K562 (cell line): ENCODE results near the gene FBL. TPM values are rescaled to one million over a fixed set of nuclear protein-coding genes. Genes with fewer than 3 reads are reported as not detected.
A peak's percentile ranks its signal among the peaks of the same experiment; 100 is the strongest.

Experiments
- CBX3 ChIP-seq, 2 experiments: IDR thresholded peaks; 1 replicate in 1 of 2; 2 replicates in 1 of 2; pipeline ENCODE4 v1.6.1; 2012; ENCODE audit warnings: inconsistent platforms in 2 of 2, low read length in 2 of 2, borderline replicate concordance in 1 of 2, control low read depth in 1 of 2
- DMBX1 ChIP-seq: fragments of 250-450 bp; sonication (Bioruptor Pico); IDR thresholded peaks from 2 replicates; pipeline ENCODE4 v1.8.0; 2022; ENCODE audit warnings: inconsistent platforms, mild to moderate bottlenecking, moderate library complexity, borderline replicate concordance
- EP400 ChIP-seq: fragments of 450-650 bp; IDR thresholded peaks from 2 replicates; pipeline ENCODE4 v1.6.1; 2017; ENCODE audit warnings: antibody characterized with exemption, mild to moderate bottlenecking, moderate library complexity
- HDAC2 ChIP-seq: fragments of 450-650 bp; IDR thresholded peaks from 2 replicates; pipeline ENCODE4 v1.6.1; 2016; ENCODE audit warnings: mild to moderate bottlenecking
- HDAC6 ChIP-seq: IDR thresholded peaks from 2 replicates; pipeline ENCODE4 v1.6.1; 2012; ENCODE audit warnings: low read depth, mild to moderate bottlenecking, control low read depth, inconsistent platforms, low read length, moderate library complexity
- HNRNPH1 ChIP-seq: fragments of 200-400 bp; formaldehyde crosslinking; optimal IDR thresholded peaks from 2 replicates; pipeline ENCODE3; 2017; ENCODE audit warnings: low read depth, mild to moderate bottlenecking, low read length, moderate library complexity
- IRF9 ChIP-seq: fragments of 450-650 bp; IDR thresholded peaks from 2 replicates; pipeline ENCODE4 v1.6.1; 2016; ENCODE audit warnings: missing biosample characterization, missing genetic modification characterization
- KLF1 ChIP-seq: fragments of 450-650 bp; IDR thresholded peaks from 2 replicates; pipeline ENCODE4 v1.6.1; 2016; ENCODE audit warnings: missing genetic modification characterization, missing compliant biosample characterization
- MCM3 ChIP-seq: fragments of 450-650 bp; IDR thresholded peaks from 2 replicates; pipeline ENCODE4 v1.6.1; 2016
- POLR2A ChIP-seq: fragments of 450-650 bp; conservative IDR thresholded peaks from 2 replicates; pipeline ENCODE4 v1.6.1; 2016
- POLR2AphosphoS5 ChIP-seq: IDR thresholded peaks from 2 replicates; pipeline ENCODE4 v1.6.1; 2011; ENCODE audit warnings: mild to moderate bottlenecking, low read depth, low read length, moderate library complexity; ENCODE audit not compliant: control insufficient read depth, insufficient read depth
- RBM25 ChIP-seq: fragments of 200-400 bp; formaldehyde crosslinking; IDR thresholded peaks from 2 replicates; pipeline ENCODE4 v1.6.1; 2018; ENCODE audit warnings: low read length, low read depth, moderate library complexity; ENCODE audit not compliant: severe bottlenecking
- RNF219 ChIP-seq: fragments of 250-450 bp; sonication (Bioruptor Pico); IDR thresholded peaks from 2 replicates; pipeline ENCODE4 v1.5.0; 2022; ENCODE audit warnings: mild to moderate bottlenecking
- SIX5 ChIP-seq, 2 experiments: IDR thresholded peaks; 2 replicates each; pipeline ENCODE4 v1.6.1; 2011; ENCODE audit warnings: low read length in 2 of 2, borderline replicate concordance in 1 of 2, low read depth in 1 of 2, mild to moderate bottlenecking in 1 of 2, moderate library complexity in 1 of 2; ENCODE audit not compliant: insufficient read depth in 1 of 2
- SMARCA4 ChIP-seq: fragments of 450-650 bp; IDR thresholded peaks from 2 replicates; pipeline ENCODE4 v1.6.1; 2016
- SP2 ChIP-seq: IDR thresholded peaks from 2 replicates; pipeline ENCODE4 v1.6.1; 2011; ENCODE audit warnings: mild to moderate bottlenecking, low read depth, low read length, moderate library complexity; ENCODE audit not compliant: poor library complexity, severe bottlenecking; ENCODE audit errors: extremely low read depth
- STAT6 ChIP-seq: sonication (generic); formaldehyde crosslinking; IDR thresholded peaks from 2 replicates; pipeline ENCODE4 v1.8.1; 2023; ENCODE audit warnings: mild to moderate bottlenecking, missing genetic modification reagents
- TEAD4 ChIP-seq, 2 experiments: sonication (generic) in 1 of 2; formaldehyde crosslinking in 1 of 2; IDR thresholded peaks; 2 replicates each; pipeline versions ENCODE4 v1.6.1 to v1.8.0; 2012 to 2022; ENCODE audit warnings: borderline replicate concordance in 1 of 2, inconsistent platforms in 1 of 2, low read length in 1 of 2, mild to moderate bottlenecking in 1 of 2, missing genetic modification reagents in 1 of 2
- TOE1 ChIP-seq, 2 experiments: fragments of 450-650 bp in 1 of 2; sonication (generic) in 1 of 2; formaldehyde crosslinking in 1 of 2; IDR thresholded peaks; 2 replicates each; pipeline versions ENCODE4 v1.7.1 to v1.8.0; 2016 to 2022; ENCODE audit warnings: borderline replicate concordance in 2 of 2, mild to moderate bottlenecking in 2 of 2, antibody characterized with exemption in 1 of 2, inconsistent platforms in 1 of 2, low read depth in 1 of 2, missing genetic modification reagents in 1 of 2, moderate library complexity in 1 of 2
- ZKSCAN3 ChIP-seq: fragments of 250-450 bp; sonication (Bioruptor Pico); IDR thresholded peaks from 2 replicates; pipeline ENCODE4 v1.4.0; 2020
- ZNF57 ChIP-seq: fragments of 450-650 bp; formaldehyde crosslinking; IDR thresholded peaks from 2 replicates; pipeline ENCODE4 v1.4.0; 2020; ENCODE audit warnings: mild to moderate bottlenecking, moderate library complexity
- ZNF77 ChIP-seq: fragments of 250-450 bp; sonication (Bioruptor Pico); IDR thresholded peaks from 2 replicates; pipeline ENCODE4 v1.5.0; 2020
- polyA plus RNA-seq, 8 experiments: library from polyadenylated mRNA; depleted of rRNA in 4 of 8; stranded (reverse) in 5 of 8; unstranded in 3 of 8; fragments of >200 nt; fragmentation: Nextera tagmentation in 2 of 8; fragmentation: Illumina TruSeq in 1 of 8; extraction: Ambion mirVana in 2 of 8; extraction: Trizol in 1 of 8; gene quantifications; 2 replicates each; pipeline versions ENCODE4 v1.2.1 to v1.2.3, GENCODE V29; 2011 to 2014; ENCODE audit warnings: inconsistent platforms in 1 of 8, missing spikeins in 1 of 8
- total RNA-seq, 7 experiments: library from RNA; depleted of rRNA in 6 of 7; stranded (reverse); fragments of >200 nt in 6 of 7; fragmentation: Illumina TruSeq in 2 of 7; extraction: Trizol in 2 of 7; gene quantifications; 2 replicates each; pipeline versions ENCODE4 v1.2.1 to v1.2.3, GENCODE V29; 2011 to 2021; ENCODE audit warnings: low replicate concordance in 1 of 7

The FBL gene
- total and polyA plus RNA-seq, 9 of the 15 experiments (the other 6 are each of a cell fraction or from before 2014, with no cell fraction given), result 201 to 1,696 (median 696) TPM

- TF ChIP-seq TOE1 (IDR thresholded peaks at IDR 0.05; ENCODE audit: borderline replicate concordance) (0 out of 2 replicates have a peak, but pooled peaks have one; percentile 27), TOE1 (CRISPR knock-in tag; IDR thresholded peaks at IDR 0.05; ENCODE audit: borderline replicate concordance, low read depth) (no peak), MCM3 (no peak), CBX3 (IDR thresholded peaks at IDR 0.05; ENCODE audit: borderline replicate concordance in 1 of 2, low read length in 2 of 2) (no peak), HDAC2 (peak; percentile 76), IRF9 (tag) (no peak), SIX5 (IDR thresholded peaks at IDR 0.05; ENCODE audit: borderline replicate concordance in 1 of 2, insufficient read depth in 1 of 2, low read depth in 1 of 2, low read length in 2 of 2) (no peak), RNF219 (CRISPR knock-in tag) (no peak), HNRNPH1 (no peak), ZNF57 (CRISPR knock-in tag) (no peak), DMBX1 (CRISPR knock-in tag) (no peak), SMARCA4 (peak; percentile 87), STAT6 (CRISPR knock-in tag) (no peak), TEAD4 (IDR thresholded peaks at IDR 0.05; ENCODE audit: low read length) (peak; percentile 75), TEAD4 (CRISPR knock-in tag; IDR thresholded peaks at IDR 0.05; ENCODE audit: borderline replicate concordance) (no peak), ZNF77 (no peak), POLR2AphosphoS5 (peak; percentile 44; the same call in 1 of the 2 replicates), ZKSCAN3 (no peak), SP2 (no peak), RBM25 (no peak), HDAC6 (no peak), EP400 (no peak), KLF1 (no peak), POLR2A (no peak)
Observed at GRCh38 chr19:39846678-39847486, 703 bp upstream of the FBL start (continued).
